A549 treated with CORT108297 at 1 μM for 4 hours (cell line): ENCODE data around the gene AGK. TPM values are rescaled to one million over a fixed set of nuclear protein-coding genes. Genes with fewer than 3 reads are reported as not detected.

Source experiments
- total RNA-seq: library from RNA; stranded (reverse); fragments of 200-300 nt; extraction: Qiagen RNA extraction; gene quantifications from 5 replicates; pipeline ENCODE4 v1.2.3, GENCODE V29; 2022

Gene AGK
- 26.2 to 41.1 TPM (median 29.1 TPM) in 5 replicates for total RNA-seq

GRCh38 chr7:141551094-141551781 is at the start of gene AGK:
TSS of gene AGK (plus strand) at chr7:141551410. CDS start at chr7:141555467, 4,057 bp downstream.

GRCh38 chr7:141702047-141702567 is 150.9 kb downstream of the AGK start, which contains the start of gene DENND11:
TSS of gene DENND11 (minus strand) at chr7:141702166. CDS start at chr7:141702153, 13 bp downstream.

Other genes starting within 250 kb of the AGK start
- gene DENND11, start 150.8 kb downstream of the AGK start, total RNA-seq, result 5.4 to 7.0 TPM (median 6.7 TPM) in 5 replicates
- 0.03 TPM in 1 of 5 replicates, not detected in the others for gene WEE2, start 156.9 kb downstream of the AGK start, total RNA-seq
- gene SSBP1, start 186.9 kb downstream of the AGK start, total RNA-seq, result 259 to 361 TPM (median 286 TPM) in 5 replicates
- gene TAS2R3, start 212.7 kb downstream of the AGK start, total RNA-seq, result not detected in 5 replicates
- gene TAS2R4, start 225.3 kb downstream of the AGK start, total RNA-seq, result 0.08 to 0.21 TPM (median 0.13 TPM) in 5 replicates
- 0.24 to 0.47 TPM (median 0.35 TPM) in 5 replicates for gene TAS2R5, start 238.8 kb downstream of the AGK start, total RNA-seq